HG02588 (cell line): ENCODE results near the gene SFTPA1.
"Not testable (repeated sequence)": the region's sequence is repeated elsewhere in the genome, so short reads cannot be mapped to it uniquely, and the experiment has no call there.

Experiments
- ATAC-seq: cut with Tn5 transposase; IDR thresholded peaks from one replicate; pipeline ENCODE4 v1.9.1; 2021; ENCODE audit warnings: mild to moderate bottlenecking, moderate library complexity; ENCODE audit not compliant: unreplicated experiment

The SFTPA1 gene

DNA sequence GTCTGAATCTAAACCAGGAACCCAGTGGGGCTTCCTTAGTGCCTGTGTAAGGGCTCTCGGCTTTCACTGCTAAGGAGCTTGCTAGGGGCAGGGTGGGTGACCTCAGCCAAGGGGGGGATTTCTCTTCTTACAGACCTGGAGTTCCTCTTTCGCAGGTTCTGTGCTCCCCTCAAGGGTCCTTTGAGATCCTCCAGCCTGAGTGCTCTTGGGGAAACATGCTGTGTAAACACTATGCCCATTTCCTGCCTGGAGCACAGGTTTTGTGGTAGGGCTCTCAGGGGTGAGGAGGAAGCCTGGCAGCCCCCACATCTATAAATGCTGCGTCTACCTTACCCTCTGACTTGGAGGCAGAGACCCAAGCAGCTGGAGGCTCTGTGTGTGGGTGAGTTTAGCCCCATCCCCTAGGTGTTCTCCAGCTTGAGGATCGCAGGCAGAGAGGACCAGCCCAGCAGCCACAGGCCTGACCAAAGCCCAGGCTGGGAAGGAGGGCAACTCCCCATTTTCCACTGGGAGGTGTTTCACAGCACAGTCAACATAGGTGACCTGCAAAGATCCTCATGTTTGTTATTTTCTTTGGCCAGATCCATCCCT, at the start of gene SFTPA1:
Gene SFTPA1 (plus strand): TSS at position 339 of the 591 bp plus-strand sequence. CDS start 887 bp downstream, outside the sequence.
- no peak for ATAC-seq

DNA sequence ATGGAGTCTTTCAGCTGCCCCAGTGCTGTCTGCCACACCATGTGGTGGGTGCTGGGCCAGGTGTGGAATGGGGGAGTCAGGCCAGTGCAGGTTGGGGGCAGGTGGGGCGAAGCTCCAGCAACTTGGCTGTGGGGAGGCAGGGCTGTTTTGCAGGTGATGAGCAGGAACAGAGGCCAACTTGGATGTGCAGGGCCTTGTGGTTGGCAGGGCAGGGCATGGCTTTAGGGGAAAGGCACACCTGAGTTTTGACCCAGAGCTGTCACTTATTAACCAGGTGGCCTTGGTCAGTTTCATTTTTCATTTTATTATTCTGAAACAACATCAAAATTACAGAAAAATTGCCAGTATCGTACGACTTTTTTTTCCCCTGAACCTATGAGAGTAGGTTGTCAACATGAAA, 49.5 kb upstream of the SFTPA1 start:
- no peak for ATAC-seq

DNA sequence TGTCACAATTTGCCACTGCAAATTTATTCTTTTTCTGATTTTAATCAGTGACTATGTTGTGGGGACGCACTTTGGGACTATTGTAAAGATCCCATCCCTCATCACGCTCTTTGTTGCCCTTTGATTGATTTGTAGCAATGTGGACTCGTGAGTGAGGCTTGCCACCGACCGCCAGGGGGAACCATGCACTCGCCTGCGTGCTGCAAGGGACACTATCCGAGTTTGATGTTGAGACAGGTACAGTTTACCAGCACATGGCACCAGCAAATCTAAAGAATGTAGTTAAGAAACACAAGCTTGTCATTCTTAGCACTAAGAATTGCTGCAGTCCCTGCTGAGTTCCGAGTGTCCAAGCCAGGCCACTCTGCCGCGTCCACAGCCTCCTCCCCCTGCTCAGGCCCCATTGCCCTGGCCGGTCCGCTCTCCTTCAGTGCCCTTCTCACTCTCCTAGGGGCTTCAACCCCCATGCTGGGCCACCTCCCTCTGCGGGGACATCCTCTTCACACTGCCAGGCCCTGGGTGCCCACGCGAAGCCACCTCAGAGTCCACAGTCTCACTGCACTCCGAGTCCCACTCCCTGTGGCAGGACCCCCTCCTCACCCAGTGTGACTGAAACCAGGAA, 48.5 kb upstream of the SFTPA1 start:
- peak; percentile 64 for ATAC-seq

GRCh38 chr10:79563426-79563825, 47.3 kb upstream of the SFTPA1 start:
- no peak for ATAC-seq

- not testable (repeated sequence) for ATAC-seq
Observed at GRCh38 chr10:79570624-79571023, 40.1 kb upstream of the SFTPA1 start.

DNA sequence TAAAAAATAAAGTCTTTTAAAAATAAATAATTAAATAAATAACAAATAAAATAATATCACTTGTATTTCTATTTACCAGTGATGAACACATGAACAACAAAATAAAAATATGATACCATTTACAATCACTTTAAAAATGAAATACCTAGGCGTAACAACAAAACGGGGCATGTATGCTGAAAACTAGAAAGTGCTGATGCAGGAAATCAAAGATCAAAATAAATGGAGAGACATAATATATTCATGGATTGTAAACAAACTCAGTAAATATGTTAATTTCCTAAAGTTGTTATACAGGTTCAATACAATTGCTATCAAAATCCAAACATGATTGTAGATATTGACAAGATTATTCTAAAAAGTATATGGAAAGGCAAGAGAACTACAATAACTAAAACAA, 31.4 kb upstream of the SFTPA1 start:
- no peak for ATAC-seq

DNA sequence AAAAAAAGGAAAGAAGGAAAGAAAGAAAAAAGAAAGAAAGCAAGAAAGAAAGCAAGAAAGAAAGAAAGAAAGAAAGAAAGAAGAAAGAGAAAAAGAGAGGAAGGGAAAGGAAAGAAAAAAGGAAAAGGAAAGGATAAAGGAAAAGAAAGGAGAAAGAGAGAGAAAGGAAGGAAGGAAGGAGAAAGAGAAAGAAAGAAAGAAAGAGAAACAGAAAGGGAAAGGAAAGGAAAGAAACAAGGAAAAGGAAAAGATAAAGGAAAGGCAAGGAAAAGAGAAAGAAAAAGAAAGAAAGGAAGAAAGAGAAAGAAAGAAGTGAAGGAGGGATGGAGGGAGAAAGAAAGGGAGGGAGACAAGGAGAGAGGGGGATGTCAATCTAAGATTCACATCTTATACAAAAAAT, 29.7 kb upstream of the SFTPA1 start:
- ATAC-seq = no peak

- no peak for ATAC-seq
Observed at GRCh38 chr10:79582096-79582495, 28.6 kb upstream of the SFTPA1 start.

DNA sequence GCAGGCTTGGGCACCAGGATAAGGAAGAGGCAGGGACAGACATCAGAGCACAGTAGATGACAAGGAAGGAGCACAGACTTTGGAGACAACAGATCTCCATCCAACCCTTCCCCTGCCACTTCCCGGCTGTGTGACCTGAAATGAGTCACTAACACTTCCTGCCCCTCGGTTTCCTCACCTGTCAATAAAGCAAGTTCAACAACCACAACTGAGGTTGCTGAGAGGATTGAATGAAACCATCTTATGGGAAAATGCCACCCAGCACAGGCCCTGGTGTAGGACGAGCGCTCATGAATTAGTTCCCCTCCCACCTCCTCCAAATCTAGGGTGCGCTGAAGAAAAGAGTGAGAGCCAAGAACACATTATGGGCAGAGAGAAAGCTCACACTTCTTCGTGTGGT, 27.8 kb upstream of the SFTPA1 start:
- ATAC-seq = not testable (repeated sequence)

DNA sequence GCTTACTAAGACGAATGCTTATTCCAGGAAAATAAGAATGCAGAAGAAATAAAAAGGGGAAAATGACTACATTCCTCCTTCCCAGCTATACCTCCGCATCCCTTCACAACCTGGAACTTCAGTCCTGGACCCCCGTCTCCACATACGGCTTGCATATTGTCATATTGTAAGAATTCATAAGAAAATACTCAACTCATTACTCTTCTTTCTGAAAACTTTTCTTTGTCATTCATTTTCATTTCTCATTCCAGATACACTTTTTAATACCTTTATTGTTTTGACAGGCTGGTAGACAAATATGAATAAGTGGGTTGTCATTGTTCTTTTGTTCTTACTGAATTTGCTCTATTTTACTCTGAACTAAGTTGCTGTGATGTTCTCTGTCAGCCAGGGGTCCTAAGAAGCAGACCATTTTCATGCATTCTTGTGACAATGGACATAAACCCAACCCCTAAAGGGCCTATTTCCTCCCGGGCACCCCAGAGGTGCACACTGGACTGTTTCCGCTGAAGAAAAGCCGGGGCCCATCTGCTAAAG, 27.2 kb upstream of the SFTPA1 start:
- ATAC-seq = no peak

- ATAC-seq = no peak
Observed at GRCh38 chr10:79585870-79586527, 24.7 kb upstream of the SFTPA1 start.

- ATAC-seq = no peak
Observed at GRCh38 chr10:79586933-79587332, 23.8 kb upstream of the SFTPA1 start.

- no peak for ATAC-seq
Observed at GRCh38 chr10:79588800-79589199, 21.9 kb upstream of the SFTPA1 start.

- no peak for ATAC-seq
Observed at GRCh38 chr10:79593377-79593776, 17.4 kb upstream of the SFTPA1 start.

DNA sequence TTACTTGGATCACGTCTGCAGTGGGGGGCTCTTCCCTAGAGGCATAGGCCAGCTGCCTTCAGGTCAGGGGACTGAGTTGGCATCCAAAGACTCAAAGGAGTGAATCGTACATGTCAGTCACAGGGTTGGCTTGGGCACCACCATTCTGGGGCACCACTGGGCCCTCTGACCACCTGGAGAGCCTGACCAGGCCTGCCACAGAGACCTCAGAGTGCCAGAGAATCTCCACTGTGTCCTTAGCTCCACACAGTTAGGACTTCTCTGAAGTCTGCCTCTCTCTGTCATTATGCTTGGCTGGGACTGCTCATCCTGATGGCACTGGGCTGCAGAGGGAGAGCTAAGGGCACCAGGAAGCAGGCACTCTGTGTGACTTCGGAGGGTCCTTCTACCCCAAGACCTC, 16.2 kb upstream of the SFTPA1 start:
- ATAC-seq = not testable (repeated sequence)

- no peak for ATAC-seq
Observed at GRCh38 chr10:79595510-79595909, 15.2 kb upstream of the SFTPA1 start.

GRCh38 chr10:79599644-79600043, 11.1 kb upstream of the SFTPA1 start:
- ATAC-seq = not testable (repeated sequence)

DNA sequence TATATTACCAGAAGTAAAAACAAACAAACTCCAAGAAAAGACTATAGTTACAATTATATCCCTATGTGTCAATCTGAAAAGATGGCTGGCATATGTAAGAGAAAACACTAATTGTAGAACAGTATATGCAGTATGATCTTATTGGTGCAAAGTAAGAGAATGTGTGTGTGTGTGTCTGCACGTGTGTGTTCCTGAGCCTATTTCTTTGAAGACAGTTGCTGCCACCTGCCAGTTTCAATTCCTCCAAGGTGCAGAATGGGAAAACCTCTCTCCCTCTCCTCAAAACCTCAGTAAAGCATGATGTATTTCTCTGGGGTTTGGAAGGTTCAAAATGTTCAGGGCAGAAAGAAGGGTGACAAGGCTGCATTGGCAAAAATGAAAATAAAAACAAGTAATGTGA, 8.8 kb upstream of the SFTPA1 start:
- ATAC-seq = no peak

GRCh38 chr10:79602953-79603352, 7.8 kb upstream of the SFTPA1 start:
- ATAC-seq = no peak

DNA sequence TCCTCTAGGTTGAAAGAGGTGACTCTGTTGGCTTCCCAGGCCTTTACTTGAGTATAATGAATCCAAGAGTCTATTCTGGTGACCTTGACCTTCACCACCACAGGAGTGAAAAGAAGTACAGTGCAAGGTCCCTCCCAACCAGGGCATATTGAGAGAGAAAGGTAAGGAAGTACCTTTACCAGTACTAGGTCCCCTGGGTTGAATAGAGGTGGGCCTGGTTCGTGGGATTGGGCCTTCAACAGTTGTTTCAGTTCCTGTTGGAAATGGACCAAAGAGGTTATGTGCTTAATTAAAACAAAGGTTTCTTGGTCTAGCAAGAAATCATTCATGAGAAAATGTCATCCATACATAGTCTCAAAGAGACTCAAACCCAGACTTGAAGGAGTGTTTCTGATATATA, 6.4 kb upstream of the SFTPA1 start:
- no peak for ATAC-seq

- no peak for ATAC-seq
Observed at GRCh38 chr10:79605308-79605707, 5.4 kb upstream of the SFTPA1 start.
